ENCODE measurements around the gene CDH18. TPM values are rescaled to one million over a fixed set of nuclear protein-coding genes. Genes with fewer than 3 reads are reported as not detected.

CDH18 gene
- total RNA-seq, 4 donors from 2014 or later = not detected

DNA sequence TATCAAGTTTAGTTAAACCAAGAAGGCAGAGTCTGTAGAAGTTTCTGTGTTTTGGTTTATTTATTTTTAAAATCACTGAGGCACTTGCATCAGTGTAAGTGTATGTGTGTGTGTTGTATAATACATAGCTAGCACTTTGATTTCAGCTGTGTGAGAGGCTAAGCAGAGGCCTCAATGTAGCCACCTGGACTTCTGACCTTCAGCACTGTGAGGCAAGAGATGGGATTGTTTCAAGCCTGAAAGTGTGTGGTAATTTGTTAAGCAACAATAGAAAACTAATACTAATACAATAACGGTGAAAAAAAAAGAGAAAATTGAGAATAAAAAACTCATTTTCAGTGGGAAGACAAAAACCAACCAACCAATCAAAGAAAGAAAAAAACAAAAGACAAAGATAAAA is 327.3 kb downstream of the CDH18 start:
- H3K27ac ChIP-seq = no peak overlapping the region
- no peaks in the 10 kb centered on the region for H3K4me1 ChIP-seq
- no peak for TF ChIP-seq POLR2A (IDR thresholded peaks at IDR 0.05)
- TF ChIP-seq, protein P1, sequence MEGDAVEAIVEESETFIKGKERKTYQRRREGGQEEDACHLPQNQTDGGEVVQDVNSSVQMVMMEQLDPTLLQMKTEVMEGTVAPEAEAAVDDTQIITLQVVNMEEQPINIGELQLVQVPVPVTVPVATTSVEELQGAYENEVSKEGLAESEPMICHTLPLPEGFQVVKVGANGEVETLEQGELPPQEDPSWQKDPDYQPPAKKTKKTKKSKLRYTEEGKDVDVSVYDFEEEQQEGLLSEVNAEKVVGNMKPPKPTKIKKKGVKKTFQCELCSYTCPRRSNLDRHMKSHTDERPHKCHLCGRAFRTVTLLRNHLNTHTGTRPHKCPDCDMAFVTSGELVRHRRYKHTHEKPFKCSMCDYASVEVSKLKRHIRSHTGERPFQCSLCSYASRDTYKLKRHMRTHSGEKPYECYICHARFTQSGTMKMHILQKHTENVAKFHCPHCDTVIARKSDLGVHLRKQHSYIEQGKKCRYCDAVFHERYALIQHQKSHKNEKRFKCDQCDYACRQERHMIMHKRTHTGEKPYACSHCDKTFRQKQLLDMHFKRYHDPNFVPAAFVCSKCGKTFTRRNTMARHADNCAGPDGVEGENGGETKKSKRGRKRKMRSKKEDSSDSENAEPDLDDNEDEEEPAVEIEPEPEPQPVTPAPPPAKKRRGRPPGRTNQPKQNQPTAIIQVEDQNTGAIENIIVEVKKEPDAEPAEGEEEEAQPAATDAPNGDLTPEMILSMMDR (IDR thresholded peaks at IDR 0.05) = no peak
- H3K27me3 ChIP-seq = no peaks in the 10 kb centered on the region
- no peak for DNase-seq
- no peaks in the 10 kb centered on the region for H3K9me3 ChIP-seq
- H3K36me3 ChIP-seq = no peaks in the 10 kb centered on the region
- H3K4me3 ChIP-seq = no peak overlapping the region

DNA sequence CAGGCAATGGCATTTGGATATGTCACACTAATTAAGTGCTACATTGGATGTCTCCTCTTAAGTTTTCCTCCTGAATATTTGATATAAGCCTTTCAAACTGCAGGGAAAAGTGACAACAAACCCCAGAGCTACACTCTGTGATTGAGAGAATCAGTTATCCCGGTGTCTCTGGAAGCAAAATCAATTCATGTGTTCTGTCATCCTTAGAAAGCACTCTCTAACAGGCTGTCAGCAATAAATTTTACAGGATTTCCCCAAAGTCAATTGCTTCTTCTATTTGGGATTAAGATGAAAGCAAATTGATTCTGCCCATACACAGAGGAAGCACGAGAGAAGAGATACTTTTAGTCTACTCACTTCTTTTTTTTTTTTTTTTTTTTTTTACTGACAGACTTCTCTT is 332.4 kb downstream of the CDH18 start:
- Histone ChIP-seq H3K9me3 (peaks cover 0 to 3% (median 0%) of the 10 kb centered on the region in 4 donors), H3K4me3 (no peak overlapping the region), H3K27ac (no peak overlapping the region), H3K36me3 (no peaks in the 10 kb centered on the region), H3K4me1 (no peaks in the 10 kb centered on the region), H3K27me3 (no peaks in the 10 kb centered on the region)
- no peak for DNase-seq
- TF ChIP-seq, protein P1 (IDR thresholded peaks at IDR 0.05) = no peak
- no peak for TF ChIP-seq POLR2A (IDR thresholded peaks at IDR 0.05)

DNA sequence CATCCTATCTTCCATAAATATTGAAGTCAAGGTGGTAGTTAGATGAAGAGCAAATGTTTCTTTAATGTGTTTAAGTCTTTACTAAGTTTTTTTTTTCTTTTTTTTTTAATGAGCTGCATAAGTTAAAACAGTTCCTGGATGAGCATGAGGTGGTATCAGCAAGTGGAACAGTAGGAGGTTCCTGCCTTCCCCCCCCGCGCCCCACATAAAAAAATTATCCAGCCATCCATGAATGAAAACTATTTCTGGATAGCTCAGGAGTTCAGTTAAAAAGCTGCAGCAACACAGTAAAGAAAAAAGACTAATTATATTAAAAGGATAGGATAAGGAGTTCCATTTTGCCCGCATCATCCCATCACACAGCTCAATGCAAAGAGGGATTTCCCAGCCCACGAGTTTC is 349.5 kb downstream of the CDH18 start:
- TF ChIP-seq, protein P1 (IDR thresholded peaks at IDR 0.05) = no peak
- TF ChIP-seq POLR2A (IDR thresholded peaks at IDR 0.05) = no peak
- DNase-seq = no peak
- Histone ChIP-seq H3K4me1 (no peaks in the 10 kb centered on the region), H3K4me3 (no peak overlapping the region), H3K36me3 (no peaks in the 10 kb centered on the region), H3K9me3 (no peaks in the 10 kb centered on the region), H3K27me3 (no peaks in the 10 kb centered on the region), H3K27ac (no peak overlapping the region)

DNA sequence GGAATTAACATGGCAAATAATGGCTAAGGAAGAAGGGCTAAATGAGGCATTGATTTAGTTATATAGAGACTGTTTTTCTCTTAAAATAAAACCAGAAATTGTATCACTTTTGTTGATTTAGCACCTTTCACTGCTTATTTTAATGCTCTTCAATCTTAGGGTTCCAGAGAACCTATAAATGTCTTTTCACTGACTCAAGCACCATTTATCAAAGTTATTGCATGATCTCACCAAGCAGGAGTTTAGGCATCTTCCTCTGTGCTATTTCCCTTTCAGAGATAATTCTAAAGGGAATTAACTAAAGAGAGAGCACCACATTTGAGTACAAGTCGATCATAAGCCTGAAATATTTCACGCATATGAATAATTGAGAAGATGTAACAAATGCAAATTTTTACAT is 357.1 kb downstream of the CDH18 start:
- no peaks in the 10 kb centered on the region for H3K4me1 ChIP-seq
- no peak overlapping the region for H3K27ac ChIP-seq
- no peaks in the 10 kb centered on the region for H3K27me3 ChIP-seq
- TF ChIP-seq, protein P1 (IDR thresholded peaks at IDR 0.05) = no peak
- TF ChIP-seq POLR2A (IDR thresholded peaks at IDR 0.05) = no peak
- no peaks in the 10 kb centered on the region for H3K36me3 ChIP-seq
- no peak overlapping the region for H3K4me3 ChIP-seq
- H3K9me3 ChIP-seq = peaks cover 0 to under 1% (median 0%) of the 10 kb centered on the region in 4 donors
- no peak for DNase-seq

DNA sequence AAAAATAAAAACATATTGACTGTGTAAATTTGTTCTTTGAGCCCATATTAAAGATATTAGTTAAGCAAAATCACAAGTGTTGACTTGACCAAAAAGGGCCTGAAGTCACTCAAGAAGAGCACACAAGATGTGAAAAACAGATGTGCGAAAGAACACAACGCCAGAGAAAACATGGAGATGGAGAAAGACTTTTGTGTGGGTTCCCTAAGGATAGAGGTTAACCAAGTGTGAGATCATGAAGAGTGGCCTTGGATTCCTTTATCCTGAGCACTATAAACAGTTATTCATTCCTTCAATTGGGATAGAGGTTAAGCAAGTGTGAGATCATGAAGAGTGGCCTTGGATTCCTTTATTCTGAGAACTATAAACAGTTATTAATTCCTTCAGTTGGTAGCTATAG is 361.8 kb downstream of the CDH18 start:
- Histone ChIP-seq H3K27ac (no peak overlapping the region), H3K4me1 (no peaks in the 10 kb centered on the region), H3K4me3 (no peak overlapping the region), H3K27me3 (no peaks in the 10 kb centered on the region), H3K36me3 (no peaks in the 10 kb centered on the region), H3K9me3 (peaks cover 0 to 5% (median 0%) of the 10 kb centered on the region in 4 donors)
- no peak for TF ChIP-seq POLR2A (IDR thresholded peaks at IDR 0.05)
- TF ChIP-seq, protein P1 (IDR thresholded peaks at IDR 0.05) = no peak
- DNase-seq = no peak

DNA sequence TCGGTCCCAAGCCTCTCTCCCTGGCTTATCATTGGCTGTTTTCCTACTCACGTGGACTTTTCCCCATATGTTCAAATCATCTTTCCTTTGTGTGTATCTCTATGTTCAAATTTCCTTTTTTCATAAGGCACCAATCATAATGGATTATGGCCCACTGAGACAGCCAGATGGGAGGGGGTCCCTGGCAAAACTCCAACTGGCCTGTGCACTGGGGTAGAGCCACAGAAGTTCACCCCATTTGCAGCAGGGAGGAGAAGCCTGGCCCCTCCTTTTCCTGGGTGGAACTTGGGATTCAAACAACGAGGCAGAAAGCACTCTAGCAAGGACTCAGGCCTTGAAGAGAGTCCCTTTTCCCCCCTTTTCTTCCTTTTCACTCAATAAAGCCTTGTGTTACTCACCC is 362.4 kb downstream of the CDH18 start:
- Histone ChIP-seq H3K4me3 (no peak overlapping the region), H3K27me3 (no peaks in the 10 kb centered on the region), H3K36me3 (no peaks in the 10 kb centered on the region), H3K4me1 (no peaks in the 10 kb centered on the region), H3K9me3 (peaks cover 0 to 5% (median 0%) of the 10 kb centered on the region in 4 donors), H3K27ac (no peak overlapping the region)
- TF ChIP-seq, protein P1 (IDR thresholded peaks at IDR 0.05) = no peak
- TF ChIP-seq POLR2A (IDR thresholded peaks at IDR 0.05) = no peak
- DNase-seq = no peak
